H1 (cell line): ENCODE data around the gene MEGF11. TPM values are rescaled to one million over a fixed set of nuclear protein-coding genes. Genes with fewer than 3 reads are reported as not detected.

Experiments
- CTCF ChIA-PET: fragments of 300-600 bp; sonication (Branson Sonifier 250); formaldehyde crosslinking; loops from one replicate; lab custom pipeline; 2021; ENCODE audit not compliant: partially characterized antibody; lab: Charles Lee
- POLR2A ChIA-PET: fragments of 300-600 bp; sonication (Branson Sonifier 250); formaldehyde crosslinking; loops from one replicate; lab custom pipeline; 2021; ENCODE audit warnings: inconsistent platforms; ENCODE audit not compliant: partially characterized antibody; lab: Charles Lee
- DNase-seq, 2 experiments: peaks; one replicate each; pipeline versions ENCODE4 v3.0.0 to v3.0.0-alpha.2; 2010 to 2022; ENCODE audit warnings: low spot score in 2 of 2, low read depth in 1 of 2, mixed read lengths in 1 of 2
- FAIRE-seq: peaks from 2 replicates; lab custom pipeline; 2011; peaks lifted over from hg19 to GRCh38; lab: Jason Lieb, UNC
- H2AFZ ChIP-seq: 2 replicates; pipeline ENCODE4 v1.8.1; 2012; ENCODE audit warnings: low read length, inconsistent platforms
- H2AK5ac ChIP-seq: 2 replicates; pipeline ENCODE4 v1.6.1; 2013; ENCODE audit warnings: low read depth, low read length
- H2BK120ac ChIP-seq: replicated peaks from 2 replicates; pipeline ENCODE3; 2013; ENCODE audit warnings: low read depth, low read length, inconsistent platforms
- H2BK12ac ChIP-seq: 2 replicates; pipeline ENCODE4 v1.6.1; 2013; ENCODE audit warnings: low read depth, low read length
- H2BK15ac ChIP-seq: 2 replicates; pipeline ENCODE4 v1.6.1; 2013; ENCODE audit warnings: low read length
- H2BK20ac ChIP-seq: 2 replicates; pipeline ENCODE4 v1.6.1; 2013; ENCODE audit warnings: low read length
- H2BK5ac ChIP-seq: 2 replicates; pipeline ENCODE4 v1.6.1; 2013; ENCODE audit warnings: low read depth, low read length
- H3K14ac ChIP-seq: 2 replicates; pipeline ENCODE4 v1.6.1; 2013; ENCODE audit warnings: inconsistent platforms; ENCODE audit not compliant: insufficient read length
- H3K18ac ChIP-seq: 2 replicates; pipeline ENCODE4 v1.6.1; 2013; ENCODE audit warnings: low read length; ENCODE audit errors: extremely low read depth
- H3K23ac ChIP-seq: 2 replicates; pipeline ENCODE4 v1.6.1; 2013; ENCODE audit warnings: inconsistent platforms; ENCODE audit not compliant: insufficient read length
- H3K23me2 ChIP-seq: 2 replicates; pipeline ENCODE4 v1.6.1; 2013; ENCODE audit warnings: low read depth, low read length
- H3K27ac ChIP-seq: 2 replicates; pipeline ENCODE4 v1.6.1; 2011; ENCODE audit warnings: low read depth, low read length, inconsistent platforms
- H3K27me3 ChIP-seq, 4 experiments: replicated peaks in 1 of 4; 1 replicate in 1 of 4; 2 replicates in 3 of 4; pipeline versions ENCODE4 v1.6.1 to v1.8.1; 2011 to 2013; ENCODE audit warnings: low read length in 3 of 4, mild to moderate bottlenecking in 3 of 4, inconsistent platforms in 2 of 4, mixed read lengths in 2 of 4, moderate library complexity in 1 of 4; ENCODE audit not compliant: control insufficient read depth in 3 of 4, insufficient read depth in 3 of 4; ENCODE audit errors: extremely low read depth in 1 of 4
- H3K36me3 ChIP-seq, 4 experiments: 2 replicates each; pipeline versions ENCODE4 v1.6.1 to v1.8.1; 2011 to 2013; ENCODE audit warnings: mild to moderate bottlenecking in 4 of 4, low read length in 3 of 4, moderate library complexity in 2 of 4, control low read depth in 1 of 4, inconsistent platforms in 1 of 4; ENCODE audit not compliant: insufficient read depth in 4 of 4, control insufficient read depth in 2 of 4
- H3K4ac ChIP-seq: replicated peaks from 2 replicates; pipeline ENCODE3; 2013; ENCODE audit warnings: low read length, low read depth, mixed read lengths, inconsistent platforms; ENCODE audit not compliant: insufficient read length
- H3K4me1 ChIP-seq, 4 experiments: replicated peaks in 1 of 4; 1 replicate in 1 of 4; 2 replicates in 3 of 4; pipeline versions ENCODE4 v1.6.1 to v1.8.1; 2011 to 2013; ENCODE audit warnings: low read length in 3 of 4, inconsistent platforms in 2 of 4, mixed read lengths in 1 of 4; ENCODE audit not compliant: insufficient read depth in 4 of 4, control insufficient read depth in 3 of 4
- H3K4me2 ChIP-seq, 2 experiments: 2 replicates each; pipeline versions ENCODE4 v1.6.1 to v1.8.1; 2011 to 2013; ENCODE audit warnings: low read depth in 2 of 2, low read length in 2 of 2, control low read depth in 1 of 2, inconsistent platforms in 1 of 2, mild to moderate bottlenecking in 1 of 2; ENCODE audit not compliant: insufficient read depth in 1 of 2
- H3K4me3 ChIP-seq, 4 experiments: fragments of 200-600, 300-600 bp in 1 of 4; sonication (generic), shearing (Covaris generic), sonication (Bioruptor Twin) in 1 of 4; 2 replicates each; pipeline versions ENCODE4 v1.5.1 to v1.8.1; 2011 to 2016; ENCODE audit warnings: low read length in 4 of 4, low read depth in 3 of 4, control low read depth in 2 of 4, inconsistent platforms in 2 of 4, mild to moderate bottlenecking in 2 of 4, mixed read lengths in 1 of 4, moderate library complexity in 1 of 4; ENCODE audit not compliant: insufficient read depth in 2 of 4; ENCODE audit errors: extremely low read depth in 1 of 4
- H3K56ac ChIP-seq: replicated peaks from 2 replicates; pipeline ENCODE3; 2013; ENCODE audit warnings: low read depth, mild to moderate bottlenecking, mixed read lengths, low read length, inconsistent platforms; ENCODE audit not compliant: insufficient read length
- H3K79me1 ChIP-seq: 2 replicates; pipeline ENCODE4 v1.6.1; 2013; ENCODE audit warnings: low read depth, low read length, control low read depth
- H3K79me2 ChIP-seq, 2 experiments: 2 replicates each; pipeline versions ENCODE4 v1.6.1 to v1.8.1; 2012 to 2013; ENCODE audit warnings: low read length in 2 of 2, mild to moderate bottlenecking in 2 of 2, inconsistent platforms in 1 of 2; ENCODE audit not compliant: insufficient read depth in 2 of 2, control insufficient read depth in 1 of 2
- H3K9ac ChIP-seq, 4 experiments: replicated peaks in 1 of 4; 1 replicate in 1 of 4; 2 replicates in 3 of 4; pipeline versions ENCODE4 v1.6.1 to v1.8.1; 2011 to 2013; ENCODE audit warnings: low read depth in 3 of 4, low read length in 3 of 4, control low read depth in 2 of 4, mild to moderate bottlenecking in 2 of 4, moderate library complexity in 2 of 4, inconsistent platforms in 1 of 4; ENCODE audit errors: extremely low read depth in 1 of 4
- H3K9me3 ChIP-seq, 2 experiments: 2 replicates each; pipeline versions ENCODE4 v1.6.1 to v1.8.1; 2012 to 2013; ENCODE audit warnings: mild to moderate bottlenecking in 2 of 2, moderate library complexity in 2 of 2, control low read depth in 1 of 2, inconsistent platforms in 1 of 2, low read depth in 1 of 2, low read length in 1 of 2, mixed read lengths in 1 of 2; ENCODE audit not compliant: insufficient read depth in 2 of 2
- H4K20me1 ChIP-seq, 2 experiments: replicated peaks in 1 of 2; 2 replicates each; pipeline versions ENCODE3 to v1.8.1; 2011 to 2013; ENCODE audit warnings: inconsistent platforms in 2 of 2, low read length in 2 of 2, mild to moderate bottlenecking in 1 of 2; ENCODE audit not compliant: insufficient read depth in 2 of 2, control insufficient read depth in 1 of 2
- H4K5ac ChIP-seq: 2 replicates; pipeline ENCODE4 v1.6.1; 2013; ENCODE audit warnings: low read length, low read depth, mixed read lengths, inconsistent platforms; ENCODE audit not compliant: insufficient read length
- H4K8ac ChIP-seq: 2 replicates; pipeline ENCODE4 v1.8.0; 2013; ENCODE audit warnings: mild to moderate bottlenecking, moderate library complexity, low read length, inconsistent platforms; ENCODE audit not compliant: insufficient read depth; ENCODE audit errors: extremely low read depth
- H4K91ac ChIP-seq: replicated peaks from 2 replicates; pipeline ENCODE3; 2013; ENCODE audit warnings: low read length, mixed read lengths, inconsistent platforms; ENCODE audit not compliant: insufficient read length
- BACH1 ChIP-seq: IDR thresholded peaks from 2 replicates; pipeline ENCODE4 v1.6.1; 2012; ENCODE audit warnings: low read length, improper control_type of control experiment
- CREB1 ChIP-seq: IDR thresholded peaks from 2 replicates; pipeline ENCODE4 v1.6.1; 2012; ENCODE audit warnings: inconsistent platforms
- EP300 ChIP-seq, 2 experiments: IDR thresholded peaks; 1 replicate in 1 of 2; 2 replicates in 1 of 2; pipeline ENCODE4 v1.6.1; 2011 to 2012; ENCODE audit warnings: low read depth in 2 of 2, low read length in 2 of 2, mild to moderate bottlenecking in 2 of 2, borderline replicate concordance in 1 of 2, inconsistent platforms in 1 of 2, moderate library complexity in 1 of 2
- EZH2 ChIP-seq: fragments of 200-600 bp; sonication (generic); IDR thresholded peaks from 2 replicates; pipeline ENCODE4 v1.7.1; 2012; ENCODE audit warnings: low read depth, mild to moderate bottlenecking, moderate library complexity, low read length, inconsistent platforms; ENCODE audit not compliant: severe bottlenecking
- HDAC6 ChIP-seq: IDR thresholded peaks from one replicate; pipeline ENCODE4 v1.7.1; 2012; ENCODE audit warnings: low read depth, mild to moderate bottlenecking, inconsistent platforms, low read length, moderate library complexity
- JUN ChIP-seq: IDR thresholded peaks from 2 replicates; pipeline ENCODE4 v1.6.1; 2011; ENCODE audit warnings: low read depth, mild to moderate bottlenecking, improper control_type of control experiment, low read length
- MAFK ChIP-seq: IDR thresholded peaks from 2 replicates; pipeline ENCODE4 v1.6.1; 2012; ENCODE audit warnings: low read depth, mild to moderate bottlenecking, improper control_type of control experiment, low read length
- POU5F1 ChIP-seq: IDR thresholded peaks from 2 replicates; pipeline ENCODE4 v1.6.1; 2011; ENCODE audit warnings: low read depth, mild to moderate bottlenecking, low read length, moderate library complexity
- SAP30 ChIP-seq: fragments of 300-600 bp; sonication (generic); IDR thresholded peaks from 2 replicates; pipeline ENCODE4 v1.7.1; 2012; ENCODE audit warnings: low read length, moderate library complexity, mild to moderate bottlenecking, inconsistent platforms; ENCODE audit not compliant: insufficient read depth, insufficient replicate concordance
- SUZ12 ChIP-seq: fragments of 200-600 bp; sonication (generic); IDR thresholded peaks from 2 replicates; pipeline ENCODE4 v1.6.1; 2012; ENCODE audit warnings: mild to moderate bottlenecking, inconsistent platforms, low read length, moderate library complexity, mixed read lengths
- WGBS, 2 experiments: shearing (Covaris generic) in 1 of 2; methylation state at CpG; one replicate each; pipeline versions ENCODE4 v1.1.6 to v1.1.7; 2013 to 2015; ENCODE audit warnings: low lambda C conversion rate in 2 of 2, mixed read lengths in 2 of 2, inconsistent platforms in 1 of 2, low coverage in 1 of 2, missing lambda C conversion rate in 1 of 2; ENCODE audit not compliant: insufficient replicate concordance in 2 of 2, insufficient coverage in 1 of 2, insufficient read length in 1 of 2; ENCODE audit errors: extremely low coverage in 1 of 2, missing lambda C conversion rate in 1 of 2; 5-methylcytosine and 5-hydroxymethylcytosine counted together
- polyA plus RNA-seq, 7 experiments: library from polyadenylated mRNA; depleted of rRNA in 3 of 7; stranded (reverse) in 5 of 7; unstranded in 2 of 7; fragments of >200 nt in 5 of 7; fragments of 200-250 nt in 2 of 7; gene quantifications; 1 replicate in 5 of 7; 2 replicates in 1 of 7; 4 replicates in 1 of 7; pipeline versions ENCODE4 v1.2.1 to v1.2.3, GENCODE V29; 2011 to 2013; ENCODE audit warnings: missing spikeins in 2 of 7, mixed read lengths in 2 of 7
- total RNA-seq: library from RNA; stranded (reverse); fragmentation: NEBNext Ultra II Directional; extraction: Animal tissue kit (Norgen Biotek cat#: 25700); gene quantifications from 2 replicates; pipeline ENCODE4 v1.2.1, GENCODE V29; 2021
- TF ChIP-seq, protein P1 (sequence below), 3 experiments: IDR thresholded peaks; 1 replicate in 2 of 3; 2 replicates in 1 of 3; pipeline versions ENCODE4 v1.5.1 to v1.6.1; 2011; ENCODE audit warnings: low read length in 3 of 3, mild to moderate bottlenecking in 3 of 3, inconsistent platforms in 2 of 3, low read depth in 1 of 3, moderate library complexity in 1 of 3; ENCODE audit not compliant: insufficient read depth in 1 of 3; ENCODE audit errors: control extremely low read depth in 1 of 3

MEGF11 gene
- total and polyA plus RNA-seq, 2 of the 8 experiments (the other 6 are each of a cell fraction or from before 2014, with no cell fraction given), result 4.4 to 4.8 TPM

DNA sequence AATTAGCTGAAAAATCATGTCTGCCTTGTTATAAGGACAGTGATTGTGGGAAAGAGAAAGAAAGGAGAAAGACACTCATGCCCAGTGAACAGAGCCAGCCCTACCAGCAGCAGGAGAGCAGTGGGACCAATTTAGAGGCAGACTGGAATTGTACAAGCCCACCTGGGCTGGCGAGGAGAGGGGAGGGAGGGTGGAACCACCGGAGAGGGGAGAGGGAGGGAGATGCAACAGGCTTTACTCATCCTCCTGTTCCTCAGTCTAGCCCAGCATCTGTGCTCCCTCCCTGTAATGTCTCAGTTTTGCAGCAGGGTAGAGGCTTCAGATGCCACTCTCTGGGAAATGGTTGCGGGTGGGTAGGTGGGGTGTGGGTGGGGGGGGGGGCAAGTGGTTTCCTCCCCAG, 329.5 kb downstream of the MEGF11 start:
- no peaks in the 10 kb centered on the region for H3K23me2 ChIP-seq
- H3K27ac ChIP-seq, result no peak overlapping the region
- no peak overlapping the region for H3K4me2 ChIP-seq
- H2BK120ac ChIP-seq, result no peak overlapping the region
- 81% methylated on average over 3 of the region's 3 CpGs; no CpG with 5 or more reads in 1 of the 2 experiments for WGBS, 2 experiments
- no peak overlapping the region for H4K5ac ChIP-seq
- no peak overlapping the region for H3K4ac ChIP-seq
- no peaks in the 10 kb centered on the region for H4K20me1 ChIP-seq
- H3K14ac ChIP-seq, result no peak overlapping the region
- no peak overlapping the region for H2BK12ac ChIP-seq
- no peak overlapping the region for H2BK20ac ChIP-seq
- no peak for FAIRE-seq
- H4K91ac ChIP-seq, result no peak overlapping the region
- CTCF ChIA-PET, result interaction anchor here (1.2 to 2.4 kb wide), 2 partner anchors 21 to 161 kb away, joined by 4 to 9 read pairs; no protein-coding TSS in a partner anchor
- no peaks in the 10 kb centered on the region for H3K27me3 ChIP-seq
- DNase-seq, result no peak
- H3K4me3 ChIP-seq, result no peak overlapping the region
- H3K9me3 ChIP-seq, result no peaks in the 10 kb centered on the region
- no peak overlapping the region for H2BK15ac ChIP-seq
- H2BK5ac ChIP-seq, result no peak overlapping the region
- H2AFZ ChIP-seq, result no peak overlapping the region
- H3K36me3 ChIP-seq, result no peaks in the 10 kb centered on the region
- H2AK5ac ChIP-seq, result no peak overlapping the region
- H3K79me1 ChIP-seq, result no peaks in the 10 kb centered on the region
- H3K56ac ChIP-seq, result no peak overlapping the region
- H3K4me1 ChIP-seq, result peaks cover 0 to 5% (median under 1%) of the 10 kb centered on the region in 4 experiments; a peak in 2 of 7 replicates
- no peak overlapping the region for H4K8ac ChIP-seq
- H3K79me2 ChIP-seq, result no peaks in the 10 kb centered on the region
- no peak overlapping the region for H3K23ac ChIP-seq
- no peak overlapping the region for H3K9ac ChIP-seq
- POLR2A ChIA-PET, result interaction anchor here (0.6 to 1.1 kb wide), 2 partner anchors 11 to 657 kb away, joined by 3 read pairs; no protein-coding TSS in a partner anchor
- H3K18ac ChIP-seq, result no peak overlapping the region
- no peak for TF ChIP-seq CREB1
- TF ChIP-seq BACH1, result no peak
- TF ChIP-seq, protein P1, sequence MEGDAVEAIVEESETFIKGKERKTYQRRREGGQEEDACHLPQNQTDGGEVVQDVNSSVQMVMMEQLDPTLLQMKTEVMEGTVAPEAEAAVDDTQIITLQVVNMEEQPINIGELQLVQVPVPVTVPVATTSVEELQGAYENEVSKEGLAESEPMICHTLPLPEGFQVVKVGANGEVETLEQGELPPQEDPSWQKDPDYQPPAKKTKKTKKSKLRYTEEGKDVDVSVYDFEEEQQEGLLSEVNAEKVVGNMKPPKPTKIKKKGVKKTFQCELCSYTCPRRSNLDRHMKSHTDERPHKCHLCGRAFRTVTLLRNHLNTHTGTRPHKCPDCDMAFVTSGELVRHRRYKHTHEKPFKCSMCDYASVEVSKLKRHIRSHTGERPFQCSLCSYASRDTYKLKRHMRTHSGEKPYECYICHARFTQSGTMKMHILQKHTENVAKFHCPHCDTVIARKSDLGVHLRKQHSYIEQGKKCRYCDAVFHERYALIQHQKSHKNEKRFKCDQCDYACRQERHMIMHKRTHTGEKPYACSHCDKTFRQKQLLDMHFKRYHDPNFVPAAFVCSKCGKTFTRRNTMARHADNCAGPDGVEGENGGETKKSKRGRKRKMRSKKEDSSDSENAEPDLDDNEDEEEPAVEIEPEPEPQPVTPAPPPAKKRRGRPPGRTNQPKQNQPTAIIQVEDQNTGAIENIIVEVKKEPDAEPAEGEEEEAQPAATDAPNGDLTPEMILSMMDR (IDR thresholded peaks at IDR 0.05; ENCODE audit: control extremely low read depth in 1 of 3, insufficient read depth in 1 of 3, low read depth in 1 of 3, low read length in 3 of 3), result no peak
- no peak for TF ChIP-seq MAFK
- TF ChIP-seq SAP30, result no peak
- TF ChIP-seq HDAC6, result no peak
- no peak for TF ChIP-seq EZH2
- TF ChIP-seq JUN, result no peak
- TF ChIP-seq EP300 (IDR thresholded peaks at IDR 0.05; ENCODE audit: borderline replicate concordance in 1 of 2, low read depth in 2 of 2, low read length in 2 of 2), result no peak
- no peak for TF ChIP-seq SUZ12
- no peak for TF ChIP-seq POU5F1
